Mesothelial cell of epicardium (in vitro differentiated cells): ENCODE data around the gene TNPO3. TPM values are rescaled to one million over a fixed set of nuclear protein-coding genes. Genes with fewer than 3 reads are reported as not detected.
"Not testable (repeated sequence)": the region's sequence is repeated elsewhere in the genome, so short reads cannot be mapped to it uniquely, and the experiment has no call there.

Experiments
- DNase-seq, 2 experiments: peaks; one replicate each; pipeline ENCODE4 v3.0.0; 2021; ENCODE audit warnings: low spot score in 2 of 2; ENCODE audit not compliant: unreplicated experiment in 2 of 2
- H3K27ac Mint-ChIP-seq: 2 replicates; pipeline ENCODE4 v1.8.0; 2021; ENCODE audit warnings: mixed read lengths
- H3K27me3 Mint-ChIP-seq: 2 replicates; pipeline ENCODE4 v1.8.0; 2021; ENCODE audit warnings: low read depth, mixed read lengths
- H3K36me3 Mint-ChIP-seq: 2 replicates; pipeline ENCODE4 v1.8.0; 2021; ENCODE audit warnings: mixed read lengths
- H3K4me1 Mint-ChIP-seq: 2 replicates; pipeline ENCODE4 v1.8.0; 2021; ENCODE audit warnings: mixed read lengths
- H3K4me3 Mint-ChIP-seq: 2 replicates; pipeline ENCODE4 v1.8.0; 2021; ENCODE audit warnings: mild to moderate bottlenecking, moderate library complexity, mixed read lengths
- H3K9me3 Mint-ChIP-seq: 2 replicates; pipeline ENCODE4 v1.8.0; 2021; ENCODE audit warnings: mixed read lengths
- total RNA-seq: library from RNA; stranded (reverse); gene quantifications from 3 replicates; pipeline ENCODE4 v1.2.1, GENCODE V29; 2021
- TF ChIP-seq, protein P1 (sequence below): fragments of 200-600 bp; sonication (generic); IDR thresholded peaks from one replicate; pipeline ENCODE4 v1.5.0; 2021; ENCODE audit warnings: antibody characterized with exemption; ENCODE audit not compliant: unreplicated experiment

The TNPO3 gene
- total RNA-seq, 1 donor from 2014 or later: 40.2 TPM

DNA sequence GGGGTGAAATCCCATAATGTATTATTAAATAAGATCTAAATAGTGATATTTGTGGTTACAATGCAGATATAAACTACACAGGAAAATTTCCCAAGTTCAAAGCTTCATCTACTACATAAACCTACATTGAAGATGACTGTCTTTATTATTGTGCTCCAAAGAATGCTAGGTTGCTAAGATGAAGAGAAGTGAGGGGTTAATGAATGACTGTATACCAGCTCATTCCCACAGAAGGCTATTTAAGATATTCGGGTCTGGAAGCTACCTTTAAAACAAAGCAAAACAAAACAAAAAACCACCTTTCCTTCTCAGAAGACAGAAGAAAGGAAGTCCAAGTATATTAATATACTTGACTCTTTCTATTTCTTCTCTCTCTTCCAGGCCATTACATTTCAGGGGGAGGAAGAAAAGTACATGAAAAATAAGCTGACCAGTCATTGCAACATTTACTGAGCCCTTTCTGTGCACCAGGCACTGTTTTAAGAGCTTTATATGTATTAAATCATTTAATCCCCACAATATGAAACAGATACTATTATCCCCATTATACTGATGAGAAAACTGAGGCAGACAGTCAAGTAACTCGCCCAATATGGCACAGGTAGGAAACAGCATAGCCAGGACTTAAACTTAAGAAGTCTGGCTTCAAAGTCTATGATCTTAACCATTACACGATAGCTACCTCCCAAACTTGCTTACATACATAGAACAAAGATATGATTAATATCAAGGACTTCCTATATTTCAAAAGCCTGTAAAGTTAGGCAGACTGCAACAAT, 48.1 kb downstream of the TNPO3 start:
- H3K4me3 Mint-ChIP-seq: no peak overlapping the region
- no peaks in the 10 kb centered on the region for H3K9me3 Mint-ChIP-seq
- DNase-seq: no peak
- H3K27me3 Mint-ChIP-seq: no peaks in the 10 kb centered on the region
- H3K27ac Mint-ChIP-seq: no peak overlapping the region
- TF ChIP-seq, protein P1, sequence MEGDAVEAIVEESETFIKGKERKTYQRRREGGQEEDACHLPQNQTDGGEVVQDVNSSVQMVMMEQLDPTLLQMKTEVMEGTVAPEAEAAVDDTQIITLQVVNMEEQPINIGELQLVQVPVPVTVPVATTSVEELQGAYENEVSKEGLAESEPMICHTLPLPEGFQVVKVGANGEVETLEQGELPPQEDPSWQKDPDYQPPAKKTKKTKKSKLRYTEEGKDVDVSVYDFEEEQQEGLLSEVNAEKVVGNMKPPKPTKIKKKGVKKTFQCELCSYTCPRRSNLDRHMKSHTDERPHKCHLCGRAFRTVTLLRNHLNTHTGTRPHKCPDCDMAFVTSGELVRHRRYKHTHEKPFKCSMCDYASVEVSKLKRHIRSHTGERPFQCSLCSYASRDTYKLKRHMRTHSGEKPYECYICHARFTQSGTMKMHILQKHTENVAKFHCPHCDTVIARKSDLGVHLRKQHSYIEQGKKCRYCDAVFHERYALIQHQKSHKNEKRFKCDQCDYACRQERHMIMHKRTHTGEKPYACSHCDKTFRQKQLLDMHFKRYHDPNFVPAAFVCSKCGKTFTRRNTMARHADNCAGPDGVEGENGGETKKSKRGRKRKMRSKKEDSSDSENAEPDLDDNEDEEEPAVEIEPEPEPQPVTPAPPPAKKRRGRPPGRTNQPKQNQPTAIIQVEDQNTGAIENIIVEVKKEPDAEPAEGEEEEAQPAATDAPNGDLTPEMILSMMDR: no peak
- H3K4me1 Mint-ChIP-seq: peaks cover 6% of the 10 kb centered on the region
- peaks cover 22% of the 10 kb centered on the region for H3K36me3 Mint-ChIP-seq

DNA sequence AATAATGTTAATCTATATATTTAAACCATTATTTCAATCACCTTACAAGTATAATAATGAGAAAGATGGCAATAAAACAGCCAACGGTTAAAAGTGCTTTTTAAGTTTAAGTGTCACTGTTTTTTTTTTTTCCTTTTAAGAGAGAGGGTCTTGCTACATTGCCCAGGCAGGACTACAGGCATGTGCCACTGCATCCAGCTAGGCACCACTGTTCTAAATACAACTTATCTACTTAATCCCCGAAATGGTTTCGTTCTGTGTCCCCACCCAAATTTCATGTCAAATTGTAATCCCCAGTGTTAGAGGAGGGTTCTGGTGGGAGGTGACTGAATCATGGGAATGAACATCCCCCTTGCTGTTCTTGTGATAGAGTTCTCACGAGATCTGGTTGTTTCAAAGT, 49.7 kb downstream of the TNPO3 start:
- no peak overlapping the region for H3K4me3 Mint-ChIP-seq
- no peaks in the 10 kb centered on the region for H3K27me3 Mint-ChIP-seq
- no peak overlapping the region for H3K27ac Mint-ChIP-seq
- TF ChIP-seq, protein P1: no peak
- H3K9me3 Mint-ChIP-seq: no peaks in the 10 kb centered on the region
- DNase-seq: no peak
- H3K4me1 Mint-ChIP-seq: peaks cover 6% of the 10 kb centered on the region
- H3K36me3 Mint-ChIP-seq: peaks cover 31% of the 10 kb centered on the region

DNA sequence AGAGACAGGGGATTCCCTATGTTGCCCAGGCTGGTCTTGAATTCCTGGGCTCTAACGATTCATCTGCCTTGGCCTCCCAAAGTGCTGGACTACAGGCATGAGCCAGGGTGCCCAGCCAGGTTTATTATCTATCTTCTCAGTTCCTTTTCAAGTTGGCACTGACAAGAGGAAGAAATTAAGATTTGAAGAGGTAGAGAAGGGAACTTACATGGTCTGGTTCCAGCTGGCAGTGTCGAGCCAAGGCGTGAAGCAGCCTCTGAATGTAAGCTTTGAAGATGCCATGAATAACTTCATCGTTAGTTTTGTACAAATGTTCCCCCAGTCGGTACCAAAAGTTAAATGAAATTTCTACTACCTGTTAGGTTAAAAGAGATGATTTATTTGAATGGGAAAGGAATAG, 57.7 kb downstream of the TNPO3 start:
- TF ChIP-seq, protein P1: no peak
- Mint-ChIP-seq H3K27ac (no peak overlapping the region), H3K27me3 (no peaks in the 10 kb centered on the region), H3K4me1 (no peaks in the 10 kb centered on the region), H3K36me3 (peaks cover 38% of the 10 kb centered on the region), H3K4me3 (no peak overlapping the region), H3K9me3 (no peaks in the 10 kb centered on the region)
- DNase-seq: no peak

DNA sequence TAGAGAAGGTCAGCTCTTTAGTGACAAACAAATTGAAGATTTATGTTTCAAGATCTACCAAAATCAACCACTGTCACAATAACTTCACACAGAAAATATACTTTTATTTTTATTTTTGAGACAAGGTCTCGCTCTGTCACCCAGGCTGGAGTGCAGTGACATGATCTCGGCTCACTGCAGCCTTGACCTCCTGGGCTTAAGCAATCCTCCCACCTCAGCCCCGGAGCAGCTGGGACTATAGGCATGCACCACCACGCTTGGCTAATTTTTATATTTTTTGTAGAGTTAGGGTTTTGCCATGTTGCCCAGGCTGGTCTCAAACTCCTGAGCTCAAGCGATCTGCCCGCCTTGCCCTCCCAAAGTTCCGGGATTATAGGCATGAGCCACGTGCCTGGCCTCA, 60.4 kb downstream of the TNPO3 start:
- not testable (repeated sequence) for H3K4me1 Mint-ChIP-seq

DNA sequence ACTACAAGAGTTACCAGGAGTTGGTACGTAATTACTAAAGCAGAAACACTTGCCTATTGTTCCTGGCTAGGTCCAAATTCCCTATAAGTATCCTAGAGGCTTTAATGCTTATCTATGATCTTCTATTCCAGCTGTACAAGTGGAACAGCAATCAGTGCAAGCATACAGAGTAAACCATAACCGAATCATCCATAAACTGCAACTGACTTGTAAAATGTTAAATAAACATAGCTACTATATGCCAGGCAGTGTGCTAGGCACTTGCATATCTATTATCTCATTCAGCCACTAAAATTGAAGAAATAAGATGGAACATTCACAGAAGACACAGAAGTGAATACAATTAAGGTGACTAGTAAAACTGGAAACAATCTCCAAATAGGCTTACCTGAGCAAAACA, 61.5 kb downstream of the TNPO3 start:
- Mint-ChIP-seq H3K27ac (no peak overlapping the region), H3K9me3 (no peaks in the 10 kb centered on the region), H3K4me1 (no peaks in the 10 kb centered on the region), H3K27me3 (no peaks in the 10 kb centered on the region), H3K4me3 (no peak overlapping the region), H3K36me3 (peaks cover 30% of the 10 kb centered on the region)
- TF ChIP-seq, protein P1: no peak
- no peak for DNase-seq

More for the DNA sequence above, 60.4 kb downstream of the TNPO3 start:
- not testable (repeated sequence) for DNase-seq, H3K4me3 Mint-ChIP-seq, H3K27ac Mint-ChIP-seq, H3K9me3 Mint-ChIP-seq, H3K27me3 Mint-ChIP-seq
- H3K36me3 Mint-ChIP-seq: peaks cover 30% of the 10 kb centered on the region

DNA sequence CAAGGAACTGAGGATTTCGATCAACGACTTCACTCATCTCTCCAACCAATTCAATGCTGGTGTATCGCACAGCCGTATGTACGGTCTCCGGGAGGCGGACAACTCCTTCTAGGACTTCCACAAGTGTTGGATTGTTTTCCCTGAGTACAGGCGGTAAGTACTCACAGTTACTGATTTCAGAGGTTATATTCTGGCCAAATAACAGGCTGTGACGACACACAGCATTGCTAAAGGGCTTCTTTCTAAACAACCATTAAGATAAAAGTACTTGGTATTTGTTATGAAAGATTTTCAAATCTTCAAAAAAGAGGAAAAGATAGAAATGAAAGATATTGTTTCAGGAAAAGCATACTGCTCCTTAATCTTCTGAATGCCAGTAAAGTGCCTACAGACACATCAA, 65.0 kb downstream of the TNPO3 start:
- Mint-ChIP-seq H3K9me3 (no peaks in the 10 kb centered on the region), H3K4me3 (no peak overlapping the region), H3K27me3 (no peaks in the 10 kb centered on the region), H3K36me3 (peaks cover 36% of the 10 kb centered on the region), H3K4me1 (no peaks in the 10 kb centered on the region), H3K27ac (no peak overlapping the region)
- TF ChIP-seq, protein P1: no peak
- DNase-seq: no peak
